AG09309 (cell line): ENCODE measurements around the gene CWC27.

Source experiments
- DNase-seq: peaks from one replicate; pipeline ENCODE4 v3.0.0-alpha.2; 2010; ENCODE audit warnings: low read depth
- H3K4me3 ChIP-seq: 2 replicates; pipeline ENCODE4 v1.5.1; 2011; ENCODE audit warnings: mild to moderate bottlenecking, low read depth, low read length, moderate library complexity; ENCODE audit not compliant: control insufficient read depth
- TF ChIP-seq, protein P1 (sequence below): IDR thresholded peaks from 2 replicates; pipeline ENCODE4 v1.5.1; 2011; ENCODE audit warnings: mild to moderate bottlenecking, low read depth, low read length, inconsistent platforms; ENCODE audit not compliant: insufficient read depth, control insufficient read depth; ENCODE audit errors: missing control alignments

Gene CWC27

DNA sequence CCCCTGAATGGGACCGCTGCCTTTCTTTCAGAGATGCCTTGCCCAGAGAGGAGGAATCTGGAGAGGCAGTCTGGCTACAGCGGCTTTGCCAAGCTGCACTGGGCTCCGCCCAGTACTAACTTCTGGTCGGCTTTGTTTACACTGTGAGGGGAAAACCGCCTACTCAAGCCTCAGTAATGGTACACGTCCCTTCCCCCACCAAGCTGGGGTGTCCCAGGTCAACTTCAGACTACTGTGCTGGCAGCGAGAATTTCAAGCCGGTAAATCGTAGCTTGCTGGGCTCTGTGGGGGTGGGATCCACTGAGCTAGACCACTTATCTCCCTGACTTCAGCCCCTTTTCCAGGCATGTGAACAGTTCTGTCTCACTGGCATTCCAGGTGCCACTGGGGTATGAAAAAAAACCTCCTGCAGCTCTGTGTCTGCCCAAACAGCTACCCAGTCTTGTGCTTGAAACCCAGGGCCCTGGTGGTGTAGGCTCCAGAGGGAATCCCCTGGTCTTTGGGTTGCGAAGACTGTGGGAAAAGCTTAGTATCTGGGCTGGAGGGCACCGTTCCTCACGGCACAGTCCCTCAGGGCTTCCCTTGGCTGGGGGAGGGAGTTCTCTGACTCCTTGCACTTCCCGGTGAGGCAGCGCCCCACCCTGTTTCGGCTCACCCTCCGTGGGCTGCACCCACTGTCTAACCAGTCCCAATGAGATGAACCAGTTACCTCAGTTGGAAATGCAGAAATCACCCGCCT is 171.2 kb downstream of the CWC27 start:
- TF ChIP-seq, protein P1, sequence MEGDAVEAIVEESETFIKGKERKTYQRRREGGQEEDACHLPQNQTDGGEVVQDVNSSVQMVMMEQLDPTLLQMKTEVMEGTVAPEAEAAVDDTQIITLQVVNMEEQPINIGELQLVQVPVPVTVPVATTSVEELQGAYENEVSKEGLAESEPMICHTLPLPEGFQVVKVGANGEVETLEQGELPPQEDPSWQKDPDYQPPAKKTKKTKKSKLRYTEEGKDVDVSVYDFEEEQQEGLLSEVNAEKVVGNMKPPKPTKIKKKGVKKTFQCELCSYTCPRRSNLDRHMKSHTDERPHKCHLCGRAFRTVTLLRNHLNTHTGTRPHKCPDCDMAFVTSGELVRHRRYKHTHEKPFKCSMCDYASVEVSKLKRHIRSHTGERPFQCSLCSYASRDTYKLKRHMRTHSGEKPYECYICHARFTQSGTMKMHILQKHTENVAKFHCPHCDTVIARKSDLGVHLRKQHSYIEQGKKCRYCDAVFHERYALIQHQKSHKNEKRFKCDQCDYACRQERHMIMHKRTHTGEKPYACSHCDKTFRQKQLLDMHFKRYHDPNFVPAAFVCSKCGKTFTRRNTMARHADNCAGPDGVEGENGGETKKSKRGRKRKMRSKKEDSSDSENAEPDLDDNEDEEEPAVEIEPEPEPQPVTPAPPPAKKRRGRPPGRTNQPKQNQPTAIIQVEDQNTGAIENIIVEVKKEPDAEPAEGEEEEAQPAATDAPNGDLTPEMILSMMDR, result no peak
- H3K4me3 ChIP-seq, result no peak overlapping the region
- no peak for DNase-seq

DNA sequence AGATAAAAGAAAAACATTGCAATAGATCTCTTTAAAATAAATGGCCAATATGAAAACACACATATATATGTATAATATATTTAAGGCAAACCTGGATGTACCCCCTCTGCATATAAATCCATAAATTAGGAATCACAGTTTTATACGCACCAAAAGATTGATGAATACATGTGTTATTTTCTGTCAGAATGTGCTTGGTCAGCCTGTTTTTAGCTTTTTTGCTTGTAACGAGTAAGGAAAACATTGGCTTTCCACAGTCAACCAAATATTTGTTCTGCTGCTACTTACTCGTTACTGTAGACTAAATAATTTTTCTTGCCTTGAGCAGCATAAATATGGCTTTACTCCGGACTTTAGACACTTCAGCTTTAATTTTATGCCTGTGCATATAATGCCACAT is 173.7 kb downstream of the CWC27 start:
- no peak overlapping the region for H3K4me3 ChIP-seq
- TF ChIP-seq, protein P1, result no peak
- no peak for DNase-seq

DNA sequence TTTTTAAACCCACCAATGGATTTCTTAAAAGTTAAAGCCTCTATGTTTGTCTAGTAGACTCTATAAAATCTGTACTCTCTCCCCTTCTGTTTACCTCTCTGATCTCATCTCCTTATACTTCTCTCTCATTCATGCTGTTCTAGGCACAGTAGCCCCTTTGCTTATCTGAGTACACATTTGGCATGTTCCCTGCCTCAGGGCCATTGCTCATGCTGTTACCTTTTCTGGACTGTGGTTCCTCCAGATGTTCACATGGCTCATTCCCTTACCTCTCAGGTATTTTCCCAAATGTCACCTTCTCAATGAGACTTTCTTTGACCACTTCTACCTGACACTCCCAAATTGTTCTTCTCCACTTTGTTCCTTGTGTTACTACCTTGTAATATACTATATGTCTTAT is 176.1 kb downstream of the CWC27 start:
- no peak overlapping the region for H3K4me3 ChIP-seq
- no peak for DNase-seq
- TF ChIP-seq, protein P1, result no peak

DNA sequence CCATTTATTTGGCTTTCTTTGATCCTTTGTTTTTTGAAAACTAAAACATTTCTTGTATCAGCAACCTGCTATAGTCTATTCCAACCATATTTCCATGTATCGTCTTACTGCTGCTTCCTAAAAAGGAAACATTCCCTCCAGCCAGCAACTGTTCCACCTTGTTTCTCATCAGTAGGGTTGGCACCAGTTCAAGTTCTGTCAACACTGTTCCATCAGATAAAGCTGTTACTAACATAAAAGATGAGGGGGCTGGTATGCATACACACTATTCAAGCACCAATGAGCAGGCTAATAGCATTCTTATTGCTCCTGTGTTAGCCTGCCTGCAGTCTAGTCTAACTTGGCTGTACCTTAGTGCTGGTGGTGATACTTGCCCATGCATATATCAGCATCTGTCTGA is 178.3 kb downstream of the CWC27 start:
- H3K4me3 ChIP-seq, result no peak overlapping the region
- no peak for DNase-seq

DNA sequence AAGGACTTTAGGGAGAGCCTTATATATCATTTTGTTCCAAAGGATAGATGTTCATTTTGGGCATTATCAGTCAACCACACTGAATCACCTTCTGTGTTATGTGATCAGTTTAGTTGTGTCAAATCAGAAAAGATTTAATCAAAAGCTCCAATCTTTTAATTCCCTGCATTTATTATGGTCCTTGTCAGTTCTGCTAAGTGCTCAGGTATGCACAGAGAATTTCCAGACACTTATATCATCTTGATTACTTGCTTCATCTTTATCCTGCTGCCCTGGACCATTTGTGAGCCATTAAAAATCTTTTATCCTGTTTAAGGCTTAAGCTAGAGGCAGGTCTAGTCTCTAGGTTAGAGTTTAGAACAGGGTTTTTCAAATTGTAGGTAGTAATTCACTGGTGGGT is 179.1 kb downstream of the CWC27 start:
- no peak for DNase-seq
- TF ChIP-seq, protein P1, result no peak
- no peak overlapping the region for H3K4me3 ChIP-seq

More for the DNA sequence above, 178.3 kb downstream of the CWC27 start:
- TF ChIP-seq, protein P1, result no peak

DNA sequence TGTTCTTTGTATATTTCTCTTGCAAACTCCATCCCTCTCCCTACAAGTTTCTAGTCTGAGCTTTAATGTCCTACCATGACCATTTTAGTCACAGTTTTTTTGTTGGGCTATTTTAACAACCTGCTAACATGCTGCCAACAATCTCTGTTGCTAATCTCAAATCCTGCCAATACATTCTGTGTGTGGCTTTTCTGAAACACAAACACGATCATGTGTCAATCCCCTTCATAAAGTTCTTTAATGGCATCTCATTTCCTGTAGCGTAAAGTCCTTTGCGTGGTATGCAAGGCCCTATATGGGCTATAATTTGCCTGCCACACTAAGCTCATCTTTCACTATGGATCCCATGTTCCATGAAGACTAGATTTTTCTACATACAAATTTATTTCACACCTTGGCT is 180.6 kb downstream of the CWC27 start:
- TF ChIP-seq, protein P1, result no peak
- no peak overlapping the region for H3K4me3 ChIP-seq
- DNase-seq, result no peak
